ENCODE data around the gene FES. TPM values are rescaled to one million over a fixed set of nuclear protein-coding genes. Genes with fewer than 3 reads are reported as not detected.

Gene FES
- total RNA-seq, 3 donors from 2014 or later (not counting 1 experiment from before 2014, with no cell fraction given) = 35.8 to 70.3 (median 52.5) TPM

DNA sequence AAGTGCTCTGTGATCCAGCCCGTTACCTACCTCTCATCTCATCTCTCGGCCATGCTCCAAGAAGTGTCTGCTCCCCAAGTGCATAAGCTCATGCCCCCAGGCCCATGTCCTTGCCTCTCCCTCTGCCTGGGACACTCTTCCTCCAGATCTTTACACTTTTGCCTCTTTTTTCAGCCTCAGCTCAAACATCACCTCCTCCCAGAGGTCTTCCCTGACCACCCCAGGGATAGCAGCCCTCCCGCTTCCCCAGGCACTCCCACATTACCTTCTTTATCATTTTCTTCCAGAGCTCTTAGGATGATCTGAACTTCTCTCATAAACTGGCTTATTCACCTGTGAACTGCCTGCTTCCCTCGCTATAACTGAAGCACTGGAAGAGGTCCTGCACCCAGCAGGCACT, 18.6 kb upstream of the FES start:
- DNase-seq = no peak
- ATAC-seq = no peak
- H3K9me3 ChIP-seq (ENCODE audit: control insufficient read depth, insufficient read depth, low read length) = no peaks in the 10 kb centered on the region
- WGBS (ENCODE audit: insufficient coverage) = 98% methylated on average over 3 of the region's 4 CpGs
- no peak for TF ChIP-seq CTCF (IDR thresholded peaks at IDR 0.05)
- no peak overlapping the region for H3K4me3 Mint-ChIP-seq
- H3K9me3 Mint-ChIP-seq = no peaks in the 10 kb centered on the region
- no peaks in the 10 kb centered on the region for H3K36me3 ChIP-seq (ENCODE audit: control insufficient read depth, insufficient read depth, low read length)
- H3K27ac Mint-ChIP-seq = no peak overlapping the region
- intact Hi-C loops (cut with micrococcal nuclease) = no loop called here
- no peaks in the 10 kb centered on the region for H3K27me3 Mint-ChIP-seq (ENCODE audit: low read depth in 2 of 2)
- peaks cover 14 to 26% of the 10 kb centered on the region in 2 donors for H3K4me1 Mint-ChIP-seq
- H3K4me3 ChIP-seq (ENCODE audit: low read length) = no peak overlapping the region
- H3K36me3 Mint-ChIP-seq = no peaks in the 10 kb centered on the region
- no peaks in the 10 kb centered on the region for H3K27me3 ChIP-seq (ENCODE audit: control insufficient read depth, insufficient read depth, low read length)
- H3K4me1 ChIP-seq (ENCODE audit: control insufficient read depth, insufficient read depth, low read length) = peaks cover 18% of the 10 kb centered on the region
- no peak overlapping the region for H3K27ac ChIP-seq (ENCODE audit: low read length)

GRCh38 chr15:90866161-90866715, 18.1 kb upstream of the FES start:
- peaks cover 22% of the 10 kb centered on the region for H3K4me1 ChIP-seq (ENCODE audit: control insufficient read depth, insufficient read depth, low read length)
- H3K36me3 ChIP-seq (ENCODE audit: control insufficient read depth, insufficient read depth, low read length) = no peaks in the 10 kb centered on the region
- no peak for TF ChIP-seq CTCF (IDR thresholded peaks at IDR 0.05)
- Mint-ChIP-seq H3K4me1 (peaks cover 17 to 30% of the 10 kb centered on the region in 2 donors), H3K9me3 (no peaks in the 10 kb centered on the region), H3K36me3 (no peaks in the 10 kb centered on the region), H3K27ac (no peak overlapping the region), H3K4me3 (no peak overlapping the region), H3K27me3 (ENCODE audit: low read depth in 2 of 2) (no peaks in the 10 kb centered on the region)
- no peak overlapping the region for H3K4me3 ChIP-seq (ENCODE audit: low read length)
- intact Hi-C loops (cut with micrococcal nuclease) = no loop called here
- 93% methylated on average over 15 of the region's 16 CpGs for WGBS (ENCODE audit: insufficient coverage)
- no peaks in the 10 kb centered on the region for H3K9me3 ChIP-seq (ENCODE audit: control insufficient read depth, insufficient read depth, low read length)
- no peak overlapping the region for H3K27ac ChIP-seq (ENCODE audit: low read length)
- H3K27me3 ChIP-seq (ENCODE audit: control insufficient read depth, insufficient read depth, low read length) = no peaks in the 10 kb centered on the region
- no peak for DNase-seq
- no peak for ATAC-seq

DNA sequence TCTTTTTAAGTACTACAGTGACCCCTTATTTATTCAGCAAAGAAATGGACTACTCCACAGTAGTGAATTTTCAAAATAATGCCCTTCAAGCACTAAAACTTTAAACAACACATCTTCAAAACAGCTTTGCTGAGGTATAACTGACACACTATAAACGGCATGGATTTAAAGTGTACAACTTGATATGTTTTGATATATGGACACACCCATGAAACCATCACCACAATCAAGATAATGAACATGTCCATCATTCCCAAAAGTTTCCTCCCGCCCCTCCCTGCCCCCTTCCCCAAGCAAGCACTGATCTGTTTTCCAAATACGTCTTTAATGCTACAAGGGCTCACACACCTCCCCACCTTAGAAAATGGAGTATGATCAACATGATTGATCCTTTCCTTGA, 17.5 kb upstream of the FES start:
- Histone ChIP-seq H3K27ac (ENCODE audit: low read length) (no peak overlapping the region), H3K9me3 (ENCODE audit: control insufficient read depth, insufficient read depth, low read length) (no peaks in the 10 kb centered on the region), H3K27me3 (ENCODE audit: control insufficient read depth, insufficient read depth, low read length) (no peaks in the 10 kb centered on the region), H3K4me3 (ENCODE audit: low read length) (no peak overlapping the region), H3K4me1 (ENCODE audit: control insufficient read depth, insufficient read depth, low read length) (peaks cover 22% of the 10 kb centered on the region), H3K36me3 (ENCODE audit: control insufficient read depth, insufficient read depth, low read length) (no peaks in the 10 kb centered on the region)
- intact Hi-C loops (cut with micrococcal nuclease) = no loop called here
- Mint-ChIP-seq H3K27ac (no peak overlapping the region), H3K36me3 (no peaks in the 10 kb centered on the region), H3K4me1 (peaks cover 17 to 30% of the 10 kb centered on the region in 2 donors), H3K27me3 (ENCODE audit: low read depth in 2 of 2) (no peaks in the 10 kb centered on the region), H3K4me3 (no peak overlapping the region), H3K9me3 (no peaks in the 10 kb centered on the region)
- no peak for TF ChIP-seq CTCF (IDR thresholded peaks at IDR 0.05)
- 96% methylated on average over 2 of the region's 3 CpGs for WGBS (ENCODE audit: insufficient coverage)
- DNase-seq (no peak), ATAC-seq (no peak)

GRCh38 chr15:90868261-90868689, 16.0 kb upstream of the FES start, which contains the start of gene FURIN:
Gene FURIN (plus strand): TSS chr15:90868588. CDS start chr15:90875741, 7,153 bp downstream.
- intact Hi-C loops (cut with micrococcal nuclease) = no loop called here
- Histone ChIP-seq H3K36me3 (ENCODE audit: control insufficient read depth, insufficient read depth, low read length) (no peaks in the 10 kb centered on the region), H3K9me3 (ENCODE audit: control insufficient read depth, insufficient read depth, low read length) (no peaks in the 10 kb centered on the region), H3K4me1 (ENCODE audit: control insufficient read depth, insufficient read depth, low read length) (peaks cover 34% of the 10 kb centered on the region), H3K4me3 (ENCODE audit: low read length) (no peak within 1 kb of the TSS), H3K27ac (ENCODE audit: low read length) (peak within 1 kb of the TSS; percentile 48), H3K27me3 (ENCODE audit: control insufficient read depth, insufficient read depth, low read length) (no peaks in the 10 kb centered on the region)
- H3K4me3 Mint-ChIP-seq = peak within 1 kb of the TSS; percentile 31
- TF ChIP-seq CTCF (IDR thresholded peaks at IDR 0.05) = no peak
- DNase-seq = no peak
- no peaks in the 10 kb centered on the region for H3K36me3 Mint-ChIP-seq
- no peak for ATAC-seq
- peaks cover 27 to 41% of the 10 kb centered on the region in 2 donors for H3K4me1 Mint-ChIP-seq
- WGBS (ENCODE audit: insufficient coverage) = 92% methylated on average over 6 of the region's 6 CpGs
- H3K27me3 Mint-ChIP-seq (ENCODE audit: low read depth in 2 of 2) = no peaks in the 10 kb centered on the region
- peak within 1 kb of the TSS; percentile 90 to 93 for H3K27ac Mint-ChIP-seq
- H3K9me3 Mint-ChIP-seq = no peaks in the 10 kb centered on the region
